C1 segment of cervical spinal cord (tissue), 14 donors: ENCODE measurements around the gene ZCRB1.
"Not testable (repeated sequence)": the region's sequence is repeated elsewhere in the genome, so short reads cannot be mapped to it uniquely, and the experiment has no call there.

Source experiments
- DNase-seq, 14 donors: peaks; one replicate each; lab custom pipeline; 2025; lab: John Stamatoyannopoulos, UW

Gene ZCRB1

DNA sequence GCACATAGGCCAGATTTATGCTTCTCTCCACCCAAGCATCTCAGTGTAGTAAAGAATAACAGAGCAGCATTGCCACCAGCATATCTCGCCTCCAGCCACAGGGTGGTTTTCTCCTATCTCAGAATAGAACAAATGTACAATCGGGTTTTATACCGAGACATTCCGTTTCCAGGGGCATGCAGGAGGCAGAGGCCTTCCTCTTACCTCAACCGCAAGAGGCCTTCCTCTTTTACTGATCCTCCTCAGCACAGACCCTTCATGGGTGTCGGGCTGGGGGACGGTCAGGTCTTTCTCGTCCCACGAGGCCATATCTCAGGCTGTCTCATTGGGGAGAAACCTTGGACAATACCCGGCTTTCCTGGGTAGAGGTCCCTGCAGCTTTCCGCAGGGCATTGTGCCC lies 4.2 kb upstream of the ZCRB1 start:
- not testable (repeated sequence) for DNase-seq

DNA sequence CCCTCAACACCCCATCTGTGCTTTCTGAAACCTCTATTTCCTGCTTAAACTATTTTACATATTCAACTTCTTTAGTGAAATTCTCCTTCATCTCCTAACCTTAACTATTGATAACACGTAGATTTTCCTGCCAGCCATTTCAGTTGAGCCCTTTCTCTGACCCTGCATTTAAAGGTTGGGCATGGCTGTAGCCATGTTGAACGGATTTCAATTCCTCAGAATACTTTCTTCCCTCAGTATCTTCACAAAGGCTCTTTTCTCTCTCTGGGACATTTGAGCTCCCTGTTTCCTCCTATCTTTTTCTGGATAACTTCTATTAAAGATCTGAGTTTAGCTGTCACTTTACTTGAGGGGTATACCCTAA lies 1.3 kb upstream of the ZCRB1 start:
- no peak for DNase-seq

- DNase-seq, result peak in 4 of 14 donors; percentile 2 to 30 (median 10)
Observed at GRCh38 chr12:42326541-42327226, 790 bp upstream of the ZCRB1 start.

- peak in 1 of 14 donors; percentile 20 for DNase-seq
Observed at GRCh38 chr12:42325326-42325652, 605 bp downstream of the ZCRB1 start.

DNA sequence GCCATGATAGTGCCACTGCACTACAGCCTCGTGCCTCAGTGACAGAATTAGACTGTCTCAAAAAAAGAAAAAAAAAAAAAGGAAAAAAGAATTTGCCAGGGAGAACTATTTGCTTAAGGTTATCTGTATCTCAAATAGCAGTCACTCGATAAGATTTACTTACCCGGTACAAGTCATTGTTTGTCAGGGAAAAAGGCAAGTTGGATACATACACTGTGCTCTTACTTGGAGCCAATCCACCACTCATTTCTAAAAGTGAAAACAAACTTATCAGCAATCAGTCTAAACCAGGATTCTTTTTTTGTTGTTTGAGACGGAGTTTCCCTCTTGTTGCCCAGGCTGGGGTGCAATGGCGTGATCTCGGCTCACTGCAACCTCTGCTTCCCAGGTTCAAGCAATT lies 2.0 kb downstream of the ZCRB1 start:
- no peak for DNase-seq

- DNase-seq, result no peak
Observed at GRCh38 chr12:42322567-42322966, 3.3 kb downstream of the ZCRB1 start.

- no peak for DNase-seq
Observed at GRCh38 chr12:42320796-42321195, 5.1 kb downstream of the ZCRB1 start.

- DNase-seq, result no peak
Observed at GRCh38 chr12:42315108-42315507, 10.8 kb downstream of the ZCRB1 start.

DNA sequence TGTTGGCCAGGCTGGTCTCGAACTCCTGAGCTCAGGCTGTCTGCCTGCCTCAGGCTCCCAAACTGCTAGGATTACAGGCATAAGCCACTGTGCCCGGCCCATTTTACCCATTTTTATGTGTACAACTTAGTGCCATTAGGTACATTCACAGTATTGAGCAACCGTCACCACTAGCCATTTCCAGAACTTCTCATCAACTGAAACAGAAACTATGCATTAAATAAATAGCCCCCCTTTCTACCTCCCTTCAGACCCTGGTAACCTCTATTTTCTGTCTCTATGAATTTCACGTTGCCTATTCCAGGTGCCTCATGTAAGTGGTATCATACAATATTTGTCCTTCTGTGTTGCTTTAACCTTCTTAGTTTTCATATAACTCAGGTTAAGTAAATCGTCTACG lies 15.9 kb downstream of the ZCRB1 start:
- DNase-seq, result no peak

- DNase-seq, result no peak
Observed at GRCh38 chr12:42308390-42308789, 17.5 kb downstream of the ZCRB1 start.

DNA sequence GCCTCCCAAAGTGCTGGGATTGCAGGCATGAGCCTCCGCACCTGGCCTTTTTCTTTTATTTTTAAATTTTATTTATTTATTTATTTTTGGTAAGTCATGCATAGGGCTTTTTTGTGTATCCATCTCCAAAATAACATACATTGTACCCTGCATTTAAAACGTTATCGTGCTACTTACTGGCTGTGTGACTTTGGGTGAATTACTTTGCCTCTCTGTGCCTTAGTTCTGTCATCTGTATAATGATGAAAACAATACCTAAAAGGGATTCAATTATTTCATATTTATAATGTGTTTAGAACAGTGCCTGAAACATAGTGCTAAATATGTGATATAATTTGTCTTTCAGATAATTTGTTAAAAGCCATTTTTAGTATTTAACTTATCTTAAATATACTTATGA lies 19.6 kb downstream of the ZCRB1 start:
- DNase-seq, result no peak

DNA sequence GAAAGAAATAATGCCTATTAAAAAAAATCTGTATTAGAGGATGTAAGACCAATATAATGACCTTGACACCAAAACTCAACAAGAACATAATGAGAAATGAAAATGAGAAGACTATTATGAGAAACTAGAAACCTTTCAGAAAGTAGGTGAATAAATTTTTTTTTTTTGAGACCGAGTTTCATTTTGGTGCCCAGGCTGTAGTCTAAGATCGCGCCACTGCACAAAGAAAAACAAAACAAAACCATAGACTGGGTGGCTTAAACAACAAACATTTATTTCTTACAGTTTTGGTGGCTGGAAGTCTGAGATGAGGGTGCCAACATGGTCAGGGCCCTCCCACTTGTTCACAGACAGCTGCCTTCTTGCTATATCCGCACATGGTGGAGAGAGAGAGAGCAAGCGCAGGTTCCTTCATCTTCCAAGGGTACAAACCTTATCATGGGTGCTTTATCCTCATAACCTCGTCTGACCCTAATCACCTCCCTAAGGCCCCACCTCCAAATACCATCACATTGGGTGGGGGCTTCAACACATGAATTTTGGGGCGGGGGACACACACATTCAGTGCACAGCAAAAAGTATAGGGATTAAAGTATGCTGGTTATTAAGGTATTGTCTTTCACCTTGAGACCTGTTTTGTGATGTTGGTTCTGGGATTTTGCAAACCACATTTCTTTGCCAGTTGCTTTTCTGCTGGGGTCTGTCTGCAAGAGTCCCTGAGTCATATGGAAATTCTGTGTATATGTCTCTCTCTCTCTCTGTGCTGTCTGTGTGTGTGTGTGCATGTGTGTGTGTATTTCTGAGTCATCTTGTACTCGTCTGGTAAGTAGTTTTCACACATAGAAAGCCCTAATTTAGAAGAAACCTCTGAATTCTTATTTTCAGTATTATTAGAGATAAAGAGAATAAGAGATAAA lies 26.2 kb downstream of the ZCRB1 start:
- DNase-seq, result no peak

GRCh38 chr12:42298887-42299286 lies 27.0 kb downstream of the ZCRB1 start:
- no peak for DNase-seq

- no peak for DNase-seq
Observed at GRCh38 chr12:42296503-42297109, 29.3 kb downstream of the ZCRB1 start.

GRCh38 chr12:42291680-42292079 lies 34.2 kb downstream of the ZCRB1 start:
- no peak for DNase-seq

- no peak for DNase-seq
Observed at GRCh38 chr12:42288544-42288943, 37.4 kb downstream of the ZCRB1 start.

GRCh38 chr12:42286741-42287140 lies 39.2 kb downstream of the ZCRB1 start:
- DNase-seq, result no peak

DNA sequence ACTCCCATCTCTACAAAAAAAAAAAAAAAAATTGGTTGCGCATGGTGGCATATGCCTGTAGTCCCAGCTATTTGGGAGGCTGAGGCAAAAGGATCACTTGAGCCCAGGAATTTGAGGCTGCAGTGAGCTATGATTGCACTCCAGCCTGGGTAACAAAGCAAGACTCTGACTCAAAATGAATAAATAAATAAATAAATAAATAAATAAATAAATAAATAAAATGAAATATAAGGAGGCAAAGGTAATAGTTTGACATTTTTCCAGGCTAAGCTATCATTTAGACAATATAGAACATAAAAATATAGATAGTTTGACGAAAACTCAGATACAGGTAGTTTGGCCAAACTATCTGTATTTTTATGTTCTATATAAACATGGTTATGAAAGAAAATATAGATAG lies 40.5 kb downstream of the ZCRB1 start:
- DNase-seq, result no peak

- no peak for DNase-seq
Observed at GRCh38 chr12:42284876-42285275, 41.0 kb downstream of the ZCRB1 start.

DNA sequence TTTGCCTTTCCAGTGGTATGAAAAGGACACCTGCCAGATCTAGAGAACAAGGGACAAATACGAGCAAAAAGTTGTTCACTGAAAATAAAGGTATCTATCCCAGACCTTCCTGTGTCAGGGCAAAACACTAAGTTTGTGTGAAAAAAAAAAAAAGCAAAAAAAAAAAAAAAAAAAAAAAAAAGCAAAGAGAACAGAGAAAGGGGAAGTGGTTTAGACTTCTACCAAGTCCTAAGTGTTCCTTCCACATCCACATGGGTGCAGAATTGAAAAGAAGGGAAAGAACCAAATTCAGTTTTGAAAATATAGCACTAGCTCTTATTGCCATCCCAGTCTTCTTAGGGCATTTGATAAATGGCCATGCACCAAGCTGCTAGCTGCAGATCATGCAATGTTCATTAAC lies 41.7 kb downstream of the ZCRB1 start:
- no peak for DNase-seq

- no peak for DNase-seq
Observed at GRCh38 chr12:42283739-42284138, 42.2 kb downstream of the ZCRB1 start.

GRCh38 chr12:42282294-42282693 lies 43.6 kb downstream of the ZCRB1 start:
- DNase-seq, result no peak

GRCh38 chr12:42281844-42282243 lies 44.0 kb downstream of the ZCRB1 start:
- DNase-seq, result no peak
